ENCODE results near the gene PRDM16. TPM values are rescaled to one million over a fixed set of nuclear protein-coding genes. Genes with fewer than 3 reads are reported as not detected.

Gene PRDM16
- polyA plus RNA-seq, 1 of the 3 experiments (the other 2 are of a cell fraction), result not detected

GRCh38 chr1:3331564-3331963 is 262.6 kb downstream of the PRDM16 start:
- Histone ChIP-seq H3K9ac (no peak overlapping the region), H3K4me1 (ENCODE audit: control insufficient read depth in 1 of 2, insufficient read depth in 2 of 2, low read depth in 1 of 2, low read length in 1 of 2) (no peaks in the 10 kb centered on the region), H3K27ac (ENCODE audit: low read depth in 2 of 2, low read length in 1 of 2) (no peak overlapping the region), H3K27me3 (ENCODE audit: insufficient read depth) (no peaks in the 10 kb centered on the region), H3F3A (replicated peaks; ENCODE audit: insufficient read depth) (no peaks in the 10 kb centered on the region), H3K4me2 (no peak overlapping the region), H2AFZ (ENCODE audit: low read depth) (no peak overlapping the region), H4K20me1 (ENCODE audit: insufficient read depth) (no peaks in the 10 kb centered on the region), H3K9me3 (no peaks in the 10 kb centered on the region), H3K9me2 (no peaks in the 10 kb centered on the region), H3K36me3 (replicated peaks in 1 of 2; ENCODE audit: control insufficient read depth in 1 of 2, insufficient read depth in 2 of 2, low read length in 1 of 2) (no peaks in the 10 kb centered on the region), H3K4me3 (ENCODE audit: low read depth in 2 of 2, low read length in 1 of 2) (no peak overlapping the region), H3K79me2 (ENCODE audit: insufficient read depth) (no peaks in the 10 kb centered on the region)
- no peak for DNase-seq
- ChIA-PET POLR2A (no interaction called here), CTCF (interaction anchor here (0.6 to 1.1 kb wide), 2 partner anchors 11 to 12 kb away, joined by 3 to 4 read pairs; no protein-coding TSS in a partner anchor)
- 55% methylated on average over 8 of the region's 14 CpGs for WGBS (ENCODE audit: low lambda C conversion rate)
- TF ChIP-seq USF2 (IDR thresholded peaks at IDR 0.05; ENCODE audit: borderline replicate concordance, low read depth, low read length) (no peak), EP300 (IDR thresholded peaks at IDR 0.05; ENCODE audit: borderline replicate concordance in 1 of 2, low read depth in 1 of 2, low read length in 1 of 2) (no peak), NRF1 (IDR thresholded peaks at IDR 0.05; ENCODE audit: low read depth, low read length) (no peak), MAX (IDR thresholded peaks at IDR 0.05; ENCODE audit: low read depth) (no peak), USF1 (IDR thresholded peaks at IDR 0.05; ENCODE audit: borderline replicate concordance, low read depth) (no peak), POLR2AphosphoS5 (IDR thresholded peaks at IDR 0.05; ENCODE audit: low read depth, low read length) (no peak), IRF3 (IDR thresholded peaks at IDR 0.05; ENCODE audit: low read depth, low read length) (no peak), GABPA (IDR thresholded peaks at IDR 0.05; ENCODE audit: low read depth) (no peak)

- no peak overlapping the region for H3K4me3 ChIP-seq (ENCODE audit: low read depth in 2 of 2, low read length in 1 of 2)
- H3K36me3 ChIP-seq (replicated peaks in 1 of 2; ENCODE audit: control insufficient read depth in 1 of 2, insufficient read depth in 2 of 2, low read length in 1 of 2), result no peaks in the 10 kb centered on the region
- H3K9me2 ChIP-seq, result no peaks in the 10 kb centered on the region
- POLR2A ChIA-PET, result no interaction called here
- no peak for DNase-seq
- H3K4me2 ChIP-seq, result no peak overlapping the region
- no peak for TF ChIP-seq NFIC (IDR thresholded peaks at IDR 0.05; ENCODE audit: borderline replicate concordance)
- TF ChIP-seq ZBTB33 (IDR thresholded peaks at IDR 0.05; ENCODE audit: borderline replicate concordance, low read depth), result no peak
- no peak for TF ChIP-seq RCOR1 (IDR thresholded peaks at IDR 0.05; ENCODE audit: low read length)
- no peak for TF ChIP-seq RAD21 (IDR thresholded peaks at IDR 0.05; ENCODE audit: low read length)
- no peak for TF ChIP-seq JUND (IDR thresholded peaks at IDR 0.05)
- no peak for TF ChIP-seq CTCF (IDR thresholded peaks at IDR 0.05)
- no peak for TF ChIP-seq CHD2 (IDR thresholded peaks at IDR 0.05; ENCODE audit: low read length, partially characterized antibody)
- TF ChIP-seq EP300 (IDR thresholded peaks at IDR 0.05; ENCODE audit: borderline replicate concordance in 1 of 2, low read depth in 1 of 2, low read length in 1 of 2), result no peak
- no peak overlapping the region for H3K9ac ChIP-seq
- H3K79me2 ChIP-seq (ENCODE audit: insufficient read depth), result no peaks in the 10 kb centered on the region
- H3F3A ChIP-seq (replicated peaks; ENCODE audit: insufficient read depth), result no peaks in the 10 kb centered on the region
- H3K4me1 ChIP-seq (ENCODE audit: control insufficient read depth in 1 of 2, insufficient read depth in 2 of 2, low read depth in 1 of 2, low read length in 1 of 2), result no peaks in the 10 kb centered on the region
- H3K27ac ChIP-seq (ENCODE audit: low read depth in 2 of 2, low read length in 1 of 2), result no peak overlapping the region
- no peak overlapping the region for H2AFZ ChIP-seq (ENCODE audit: low read depth)
- H3K27me3 ChIP-seq (ENCODE audit: insufficient read depth), result no peaks in the 10 kb centered on the region
- 49% methylated on average over 17 of the region's 18 CpGs for WGBS (ENCODE audit: low lambda C conversion rate)
- CTCF ChIA-PET, result interaction anchor here (0.6 kb wide), 1 partner anchor 12 kb away, joined by 3 read pairs; no protein-coding TSS in a partner anchor
- H4K20me1 ChIP-seq (ENCODE audit: insufficient read depth), result no peaks in the 10 kb centered on the region
- no peaks in the 10 kb centered on the region for H3K9me3 ChIP-seq
These were observed 263.0 kb downstream of the PRDM16 start for GRCh38 chr1:3332043-3332442.

All from SK-N-SH (cell line).